M059J (cell line): Measurements from ENCODE around the gene ITGA7. TPM values are rescaled to one million over a fixed set of nuclear protein-coding genes. Genes with fewer than 3 reads are reported as not detected.

Source experiments
- DNase-seq: peaks from one replicate; pipeline ENCODE4 v3.0.0-alpha.2; 2012; ENCODE audit warnings: low read depth
- total RNA-seq: library from RNA; depleted of rRNA; stranded (reverse); fragments of >200 nt; shearing (Covaris generic); gene quantifications from 2 replicates; pipeline ENCODE4 v1.2.3, GENCODE V29; 2014; rRNA removed

The ITGA7 gene
- total RNA-seq = 4.2 and 7.9 TPM in 2 replicates

DNA sequence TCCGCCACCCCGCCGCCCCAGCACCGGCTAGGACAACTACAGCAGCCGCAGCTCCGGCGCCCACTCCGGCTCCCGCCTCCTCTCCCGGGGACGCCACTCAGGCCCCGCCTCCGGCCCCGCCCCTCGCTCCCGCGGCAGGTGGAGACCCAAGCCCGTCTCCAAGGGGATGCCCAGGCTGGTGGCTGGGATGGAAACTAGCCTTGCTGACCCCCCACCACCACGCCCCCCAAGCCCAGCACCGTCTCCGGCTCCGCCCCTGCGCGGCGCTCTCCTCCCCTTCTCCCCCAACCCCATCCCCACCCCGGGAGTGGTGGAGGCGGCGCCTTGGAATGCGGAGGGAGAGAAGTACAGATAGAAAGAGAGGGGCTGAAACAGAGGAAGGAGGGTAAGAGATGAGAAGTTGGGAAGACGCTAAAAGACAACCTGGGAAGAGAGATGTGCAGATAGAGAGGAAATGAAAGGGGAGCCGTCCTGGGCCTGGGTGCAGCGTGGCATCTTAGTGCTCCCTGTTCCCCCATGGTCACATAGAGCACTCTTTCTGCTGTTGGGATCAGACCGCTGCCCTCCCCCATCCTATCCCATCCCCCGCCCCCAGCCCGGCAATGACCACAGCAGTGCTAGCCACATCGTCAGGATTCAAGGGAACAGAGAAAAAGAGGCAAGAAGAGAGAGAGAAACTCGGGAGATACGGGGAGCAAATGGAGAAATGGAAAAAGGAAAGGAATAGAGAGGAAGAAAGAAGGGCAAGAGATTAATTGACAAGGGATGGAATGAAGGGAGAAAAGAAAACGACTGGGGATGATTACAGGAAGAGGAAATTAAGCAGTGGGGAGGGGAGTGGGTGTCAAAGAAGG, at the start of gene ITGA7:
TSS of gene ITGA7 (minus strand) at position 64 of the 854 bp plus-strand sequence. CDS start 222 bp downstream, outside the sequence.
- peak; percentile 42 for DNase-seq

- DNase-seq = no peak
These were observed 47.5 kb upstream of the ITGA7 start for GRCh38 chr12:55755246-55755645.

DNA sequence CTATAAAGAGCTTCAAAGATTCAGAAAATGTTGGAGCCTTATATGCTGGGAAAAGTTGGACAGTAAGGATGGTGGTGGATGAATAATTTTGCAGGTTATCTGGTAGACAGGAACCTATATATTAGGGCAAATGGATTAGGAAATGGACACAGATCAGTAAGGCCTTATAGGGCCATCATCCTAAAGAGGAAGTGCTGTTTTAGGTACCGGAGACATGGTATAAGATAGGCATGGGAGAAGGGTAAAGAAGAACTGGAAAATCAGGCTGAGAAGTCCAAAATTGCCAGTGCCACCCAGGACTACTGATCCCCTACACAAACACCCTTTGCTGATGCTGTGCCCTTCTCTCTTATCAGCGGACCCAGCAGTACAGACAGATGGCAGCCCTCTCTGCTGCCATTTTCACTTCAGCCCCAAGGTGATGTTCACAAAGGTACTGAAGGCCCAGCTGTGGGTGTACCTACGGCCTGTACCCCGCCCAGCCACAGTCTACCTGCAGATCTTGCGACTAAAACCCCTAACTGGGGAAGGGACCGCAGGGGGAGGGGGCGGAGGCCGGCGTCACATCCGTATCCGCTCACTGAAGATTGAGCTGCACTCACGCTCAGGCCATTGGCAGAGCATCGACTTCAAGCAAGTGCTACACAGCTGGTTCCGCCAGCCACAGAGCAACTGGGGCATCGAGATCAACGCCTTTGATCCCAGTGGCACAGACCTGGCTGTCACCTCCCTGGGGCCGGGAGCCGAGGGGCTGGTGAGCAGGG, 40.7 kb upstream of the ITGA7 start:
- DNase-seq = no peak

GRCh38 chr12:55746913-55747231, 39.2 kb upstream of the ITGA7 start:
- DNase-seq = no peak

DNA sequence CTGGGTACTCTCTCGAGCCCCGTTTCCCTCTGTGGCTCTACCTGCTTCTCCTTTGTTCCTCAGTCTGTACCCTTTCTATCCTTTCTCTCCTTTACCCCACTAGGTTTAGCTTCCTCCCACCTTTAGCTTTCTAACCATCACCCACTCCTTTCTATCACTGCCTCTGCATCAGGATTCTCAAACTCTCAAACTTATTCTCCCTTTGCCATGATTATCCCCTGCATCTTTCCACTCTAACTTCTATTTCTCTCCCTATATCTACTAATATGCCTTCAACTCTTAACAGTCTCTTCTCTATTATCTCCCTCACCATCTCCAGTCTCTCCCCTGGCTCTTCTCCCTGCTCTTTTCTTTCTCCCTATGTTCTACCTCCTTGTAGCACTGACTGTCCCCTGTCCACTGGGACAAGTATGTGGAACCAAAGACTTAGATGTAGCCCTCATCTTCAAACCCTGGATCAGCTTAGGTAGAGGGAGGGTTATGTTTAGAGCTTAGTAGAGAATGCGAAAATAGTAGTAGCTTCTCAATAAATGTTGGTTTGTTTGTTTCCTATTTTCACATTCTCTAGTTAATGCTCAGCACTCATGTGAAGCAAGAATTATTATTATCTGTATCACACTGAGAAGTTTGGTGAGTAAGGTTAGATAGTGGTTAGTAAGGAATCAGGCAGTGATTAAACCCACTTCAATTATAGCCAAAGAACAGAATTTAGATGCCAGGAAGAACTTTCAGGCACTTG, 38.6 kb upstream of the ITGA7 start:
- DNase-seq = no peak

- no peak for DNase-seq
These were observed 37.9 kb upstream of the ITGA7 start for GRCh38 chr12:55745361-55746173.

DNA sequence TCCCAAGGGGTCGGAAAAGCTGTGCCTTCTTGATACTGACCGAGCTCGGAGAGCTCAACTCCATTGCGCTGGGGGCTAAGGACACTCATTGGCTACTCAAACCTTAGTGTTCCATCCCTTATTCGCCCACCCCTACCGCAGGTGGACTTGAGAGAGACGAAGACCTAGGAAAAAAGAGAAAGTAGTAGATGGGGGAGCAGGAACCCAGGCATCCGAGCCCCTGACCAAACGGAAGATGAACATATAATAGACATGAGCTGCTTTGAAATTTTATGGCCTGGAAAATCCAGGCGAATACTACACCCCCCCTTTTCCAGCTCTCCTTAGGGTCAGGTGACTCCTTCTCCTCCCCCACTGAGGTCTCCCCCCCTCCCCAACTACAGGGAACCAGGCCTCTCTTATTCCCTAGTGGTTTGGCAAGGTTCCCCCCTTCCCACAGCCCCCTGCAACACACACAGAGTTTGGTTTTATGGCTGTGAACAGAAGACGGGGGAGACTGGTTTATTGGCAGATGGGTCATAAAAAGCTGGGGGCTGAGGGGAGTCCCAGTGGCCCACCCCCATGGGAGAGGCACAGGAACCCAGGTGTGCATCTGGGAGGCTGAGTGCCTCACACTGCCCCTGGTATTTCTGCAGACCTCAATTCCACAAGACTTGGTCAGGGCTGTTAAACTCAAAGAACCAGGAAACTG, 36.8 kb upstream of the ITGA7 start:
- DNase-seq = no peak

DNA sequence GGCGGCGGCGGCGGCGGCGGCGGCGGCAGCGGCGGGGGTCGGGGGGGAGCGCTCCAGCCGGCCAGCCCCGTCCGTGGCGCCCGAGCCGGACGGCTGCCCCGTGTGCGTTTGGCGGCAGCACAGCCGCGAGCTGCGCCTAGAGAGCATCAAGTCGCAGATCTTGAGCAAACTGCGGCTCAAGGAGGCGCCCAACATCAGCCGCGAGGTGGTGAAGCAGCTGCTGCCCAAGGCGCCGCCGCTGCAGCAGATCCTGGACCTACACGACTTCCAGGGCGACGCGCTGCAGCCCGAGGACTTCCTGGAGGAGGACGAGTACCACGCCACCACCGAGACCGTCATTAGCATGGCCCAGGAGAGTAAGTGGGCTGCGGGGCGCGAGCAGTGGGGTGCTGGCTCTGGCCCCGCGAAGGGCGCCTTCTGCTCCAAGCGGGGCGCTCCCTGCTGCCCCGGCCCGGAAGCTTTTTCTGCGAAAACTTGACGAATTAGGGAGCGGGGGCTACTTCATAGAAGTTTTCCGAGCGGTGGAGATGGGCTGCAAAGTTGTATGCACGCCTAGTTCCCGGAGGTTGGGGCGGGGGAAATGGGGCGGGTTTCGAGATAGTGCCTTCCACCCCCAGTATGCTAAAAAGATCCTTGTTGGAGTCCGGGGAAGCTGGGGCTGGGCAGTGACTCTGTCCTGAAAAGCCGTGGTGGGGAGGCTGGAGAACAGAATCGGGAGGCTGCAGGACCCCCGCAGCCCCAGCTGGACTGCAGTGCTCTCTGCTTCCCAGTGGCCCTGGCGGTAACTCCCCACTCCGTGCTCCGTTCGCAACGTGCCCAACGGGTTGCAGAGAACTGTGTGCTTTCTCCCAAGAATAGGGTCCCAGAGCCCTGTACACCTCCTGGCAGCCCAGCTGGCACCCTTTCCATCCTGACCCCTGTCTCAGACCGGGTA, 36.0 kb upstream of the ITGA7 start:
- peak; percentile 70 for DNase-seq

DNA sequence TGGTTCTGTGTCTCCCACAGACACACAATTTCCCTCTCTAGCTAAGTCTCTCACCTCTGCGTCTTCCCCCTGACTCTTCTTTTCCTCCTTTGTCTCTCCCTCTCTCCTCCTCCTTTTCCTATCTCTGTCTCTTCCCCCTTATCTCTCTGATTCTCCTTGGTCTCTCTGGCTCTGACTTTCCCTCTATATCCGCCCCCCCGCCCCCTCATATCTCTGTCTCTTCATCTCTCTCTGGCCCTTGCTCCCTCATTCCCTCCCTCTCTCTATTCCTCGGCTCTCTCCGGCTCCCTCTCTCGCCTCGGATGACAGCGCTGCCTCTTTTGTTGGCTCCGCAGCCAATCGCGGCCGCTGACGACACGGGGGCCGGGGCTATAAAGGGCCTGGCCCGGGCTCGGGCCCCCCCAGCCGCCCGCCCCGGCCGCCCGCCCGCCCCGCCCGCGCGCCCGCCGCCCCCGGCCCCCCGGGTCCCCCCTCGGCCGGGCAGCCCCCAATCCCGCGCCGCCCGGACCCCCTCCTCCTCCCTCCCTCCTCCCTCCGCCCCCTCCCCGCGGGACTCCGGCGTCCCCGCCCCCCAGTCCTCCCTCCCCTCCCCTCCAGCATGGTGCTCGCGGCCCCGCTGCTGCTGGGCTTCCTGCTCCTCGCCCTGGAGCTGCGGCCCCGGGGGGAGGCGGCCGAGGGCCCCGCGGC, 35.2 kb upstream of the ITGA7 start, which contains the start of gene GDF11:
TSS of gene GDF11 (plus strand) at position 404 of the 687 bp plus-strand sequence. CDS start at position 599, 195 bp downstream.
- DNase-seq = peak; percentile 78

- no peak for DNase-seq
These were observed 34.4 kb upstream of the ITGA7 start for GRCh38 chr12:55741931-55742680.

DNA sequence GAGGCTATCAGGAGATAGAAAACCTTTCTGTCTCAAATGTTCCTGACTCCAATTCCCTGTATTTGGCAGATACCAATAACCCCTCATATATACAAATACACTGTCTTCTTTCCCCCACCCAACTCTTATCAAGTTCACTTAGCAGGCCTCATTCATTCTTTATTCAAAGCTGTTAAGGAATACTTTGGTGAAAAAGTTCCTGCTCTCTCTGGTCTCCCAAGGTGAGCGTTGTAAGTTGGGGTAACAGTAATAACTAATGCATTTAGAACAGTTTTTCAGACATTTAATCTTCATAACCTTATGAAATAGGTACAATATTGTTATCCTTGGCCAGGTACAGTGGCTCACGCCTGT, 31.3 kb upstream of the ITGA7 start:
- DNase-seq = no peak

DNA sequence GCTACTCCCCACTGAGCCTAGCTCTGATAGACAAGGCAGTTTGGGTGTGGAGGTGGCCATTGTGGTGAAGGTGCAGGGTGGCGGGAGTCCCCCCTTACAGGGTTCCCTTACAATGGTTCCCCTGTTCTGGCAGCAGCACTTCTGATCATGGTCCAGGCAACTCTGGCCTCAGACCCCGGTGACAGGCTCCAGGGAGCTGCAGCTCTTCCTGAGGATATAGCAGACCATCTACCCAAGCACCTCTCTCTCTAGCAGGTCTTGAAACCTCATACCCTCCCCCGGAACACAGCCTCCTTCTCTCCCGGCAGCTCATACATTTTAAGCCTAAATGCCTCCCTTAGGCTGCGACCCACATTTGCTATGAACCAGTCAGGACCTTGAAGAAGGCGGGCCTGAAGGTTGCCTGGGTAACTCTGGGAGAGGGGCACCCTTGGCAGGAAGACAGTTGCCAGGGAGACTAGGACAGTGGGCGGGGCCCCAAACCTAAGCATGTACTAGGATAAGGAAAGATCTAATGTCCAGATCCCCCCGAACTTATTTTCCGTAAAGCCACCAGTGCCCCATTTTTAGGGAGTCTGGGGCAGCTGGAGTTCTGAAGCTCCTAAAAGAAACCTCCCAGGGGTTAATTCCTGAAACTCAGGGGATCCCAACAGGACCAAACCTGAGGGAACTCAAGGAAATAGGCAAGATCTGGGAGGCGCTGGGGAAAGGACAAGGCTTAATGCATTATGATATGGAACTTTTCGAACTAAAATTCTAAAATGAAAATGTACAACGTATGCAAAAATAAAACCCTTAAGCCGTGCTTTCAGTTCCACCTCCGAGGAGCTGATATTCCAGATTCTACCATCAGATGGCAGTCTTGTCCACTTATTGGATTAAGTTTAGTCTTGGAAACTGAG, 30.7 kb upstream of the ITGA7 start:
- DNase-seq = peak; percentile 82

DNA sequence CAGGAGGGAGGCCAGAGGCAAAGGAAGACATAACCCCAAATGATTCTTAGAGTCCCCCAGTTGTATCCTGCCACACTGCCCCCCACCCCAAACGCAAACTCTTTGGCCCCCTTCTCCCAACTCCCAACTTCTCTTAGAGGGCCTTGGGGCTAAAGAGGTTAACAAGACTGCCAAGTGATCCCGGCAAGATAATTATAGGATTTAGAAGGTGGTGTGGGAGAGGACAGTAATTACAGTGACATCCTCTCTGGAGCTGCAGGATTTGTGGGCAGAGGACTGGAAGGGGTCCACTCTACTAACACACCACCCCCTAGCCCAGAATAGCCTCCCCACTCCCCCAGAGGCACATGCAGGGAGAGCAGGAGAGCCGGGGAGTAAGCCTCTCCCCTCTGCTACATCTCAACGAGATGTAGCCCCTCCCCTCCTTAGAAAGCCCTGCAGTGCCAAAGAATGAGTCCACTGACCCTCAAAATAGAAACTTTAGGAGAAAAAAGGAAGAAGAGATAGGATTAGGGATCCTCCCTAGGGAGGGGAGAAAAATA, 29.9 kb upstream of the ITGA7 start:
- no peak for DNase-seq

DNA sequence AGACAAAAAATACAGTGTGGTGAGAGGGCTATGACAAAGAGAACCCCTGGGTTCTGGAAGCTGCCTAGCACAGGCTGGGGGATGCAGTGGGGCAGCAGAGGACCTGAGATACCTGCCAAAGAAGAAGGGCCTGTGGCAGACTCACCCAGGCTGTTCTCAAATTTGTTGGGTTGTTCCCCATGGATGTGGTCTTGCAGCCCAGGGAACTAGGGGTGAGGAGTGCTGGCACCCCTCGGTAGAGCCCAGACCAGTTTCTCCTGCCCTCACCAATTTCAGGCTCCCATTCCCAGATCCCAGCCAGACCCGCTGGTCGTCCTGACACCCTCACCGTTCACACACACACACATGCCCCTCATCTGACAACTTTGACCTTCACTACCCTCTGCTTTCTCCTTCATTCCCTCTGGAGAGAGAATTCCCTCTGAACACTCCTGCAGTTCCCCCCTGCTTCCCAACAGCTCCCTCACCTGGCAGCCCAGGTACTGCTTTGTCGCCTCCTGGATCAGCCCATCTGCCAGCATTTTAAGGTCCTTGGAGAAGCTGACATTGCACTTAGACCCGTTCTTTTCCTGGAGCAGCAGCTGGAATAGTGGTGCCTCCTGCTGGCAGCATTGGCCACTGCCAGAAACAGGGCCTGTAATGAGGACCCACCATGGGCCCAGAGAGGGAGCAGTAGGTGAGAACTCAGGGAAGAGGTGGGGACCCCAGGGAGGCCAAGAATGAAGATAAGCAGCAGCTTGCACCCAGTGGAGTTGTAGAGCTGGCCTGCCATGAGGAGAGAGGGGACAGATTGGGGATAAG, 29.3 kb upstream of the ITGA7 start:
- DNase-seq = peak; percentile 67

GRCh38 chr12:55736076-55736475, 28.4 kb upstream of the ITGA7 start:
- DNase-seq = no peak

GRCh38 chr12:55734595-55734994, 26.9 kb upstream of the ITGA7 start:
- no peak for DNase-seq
